Measurements from ENCODE around the gene CRLF3. TPM values are rescaled to one million over a fixed set of nuclear protein-coding genes. Genes with fewer than 3 reads are reported as not detected.
A peak's percentile ranks its signal among the peaks of the same experiment; 100 is the strongest.

Gene CRLF3
- total RNA-seq, 2 experiments from 2014 or later, result 40.3 to 42.5 TPM

GRCh38 chr17:30812218-30813177 lies 12.0 kb downstream of the CRLF3 start:
- Mint-ChIP-seq H3K27me3 (no peaks in the 10 kb centered on the region), H3K4me1 (ENCODE audit: low read depth) (peaks cover 50% of the 10 kb centered on the region), H3K9me3 (no peaks in the 10 kb centered on the region), H3K27ac (peak overlapping the region; percentile 91), H3K36me3 (ENCODE audit: low read depth) (peaks cover 18% of the 10 kb centered on the region), H3K4me3 (no peak overlapping the region)
- ATAC-seq (peak; percentile 41), DNase-seq (peak; percentile 36)
- no peak for TF ChIP-seq CTCF (IDR thresholded peaks at IDR 0.05)
- POLR2A ChIA-PET, result interaction anchor here (3.6 to 12.5 kb wide), 2 partner anchors 10 to 22 kb away, joined by 13 to 126 read pairs; partner anchors contain the start of gene CRLF3
- CTCF ChIA-PET, result interaction anchor here (9.5 kb wide), 1 partner anchor 13 kb away, joined by 96 read pairs; the partner anchor contains the start of gene CRLF3
- intact Hi-C loops (cut with micrococcal nuclease), result no loop called here

- intact Hi-C loops (cut with micrococcal nuclease), result loop anchor here (2.0 kb wide), 1 partner anchor 13 kb away; no protein-coding TSS in a partner anchor
- peak; percentile 41 for ATAC-seq
- peak overlapping the region; percentile 99 for H3K27ac Mint-ChIP-seq
- peak overlapping the region; percentile 82 for H3K4me3 Mint-ChIP-seq
- peaks cover 59% of the 10 kb centered on the region for H3K4me1 Mint-ChIP-seq (ENCODE audit: low read depth)
- no peaks in the 10 kb centered on the region for H3K27me3 Mint-ChIP-seq
- POLR2A ChIA-PET, result interaction anchor here (1.2 to 12.5 kb wide), 6 partner anchors 11 to 22 kb away, joined by 4 to 126 read pairs (median 10); partner anchors contain the start of genes ATAD5 and CRLF3
- CTCF ChIA-PET, result interaction anchor here (0.9 to 9.5 kb wide), 8 partner anchors 10 to 24 kb away, joined by 3 to 96 read pairs (median 4); partner anchors contain the start of gene CRLF3
- no peak for DNase-seq
- H3K9me3 Mint-ChIP-seq, result no peaks in the 10 kb centered on the region
- TF ChIP-seq CTCF (IDR thresholded peaks at IDR 0.05), result no peak
- peaks cover 12% of the 10 kb centered on the region for H3K36me3 Mint-ChIP-seq (ENCODE audit: low read depth)
Observed at GRCh38 chr17:30809867-30810266, 14.6 kb downstream of the CRLF3 start.

- no peak for TF ChIP-seq CTCF (IDR thresholded peaks at IDR 0.05)
- Mint-ChIP-seq H3K27me3 (no peaks in the 10 kb centered on the region), H3K4me1 (ENCODE audit: low read depth) (peaks cover 65% of the 10 kb centered on the region), H3K27ac (peak overlapping the region; percentile 99), H3K9me3 (peaks cover 3% of the 10 kb centered on the region), H3K4me3 (peak overlapping the region; percentile 82), H3K36me3 (ENCODE audit: low read depth) (peaks cover 21% of the 10 kb centered on the region)
- ATAC-seq, result peak; percentile 76
- DNase-seq, result peak; percentile 54
- ChIA-PET CTCF (interaction anchor here (0.9 to 9.5 kb wide), 8 partner anchors 9 to 25 kb away, joined by 3 to 96 read pairs (median 4); partner anchors contain the start of gene CRLF3), POLR2A (interaction anchor here (0.9 to 12.5 kb wide), 7 partner anchors 9 to 23 kb away, joined by 3 to 126 read pairs (median 8); partner anchors contain the start of genes ATAD5 and CRLF3)
- intact Hi-C loops (cut with micrococcal nuclease), result loop anchor here (2.0 kb wide), 1 partner anchor 14 kb away; no protein-coding TSS in a partner anchor
Observed at GRCh38 chr17:30808785-30809286, 15.7 kb downstream of the CRLF3 start.

- peak overlapping the region; percentile 82 for H3K4me3 Mint-ChIP-seq
- peaks cover 61% of the 10 kb centered on the region for H3K4me1 Mint-ChIP-seq (ENCODE audit: low read depth)
- intact Hi-C loops (cut with micrococcal nuclease), result loop anchor here (2.0 kb wide), 1 partner anchor 15 kb away; no protein-coding TSS in a partner anchor
- peak overlapping the region; percentile 99 for H3K27ac Mint-ChIP-seq
- no peak for TF ChIP-seq CTCF (IDR thresholded peaks at IDR 0.05)
- ChIA-PET POLR2A (interaction anchor here (1.0 to 12.5 kb wide), 3 partner anchors 10 to 15 kb away, joined by 5 to 126 read pairs (median 21); partner anchors contain the start of gene CRLF3), CTCF (interaction anchor here (9.5 kb wide), 1 partner anchor 17 kb away, joined by 96 read pairs; the partner anchor contains the start of gene CRLF3)
- peaks cover 29% of the 10 kb centered on the region for H3K36me3 Mint-ChIP-seq (ENCODE audit: low read depth)
- peaks cover 5% of the 10 kb centered on the region for H3K9me3 Mint-ChIP-seq
- ATAC-seq (no peak), DNase-seq (no peak)
- no peaks in the 10 kb centered on the region for H3K27me3 Mint-ChIP-seq
Observed at GRCh38 chr17:30807896-30808295, 16.6 kb downstream of the CRLF3 start.
